ENCODE data around the gene MAN2B1. TPM values are rescaled to one million over a fixed set of nuclear protein-coding genes. Genes with fewer than 3 reads are reported as not detected.
"Not testable (repeated sequence)": the region's sequence is repeated elsewhere in the genome, so short reads cannot be mapped to it uniquely, and the experiment has no call there.

MAN2B1 gene
- polyA plus RNA-seq (ENCODE audit: insufficient read length in 3 of 3): 10 to 100 TPM; 31.3 to 41.3 (median 37.8) TPM
- long read RNA-seq, donor 1, partial matches to known transcripts: 0 of 5 reads
- long read RNA-seq, donor 1, other reads (novel, unspliced or antisense): 0 of 5 reads
- long read RNA-seq, donor 2, partial matches to known transcripts: 0 of 5 reads
- long read RNA-seq, donor 2, other reads (novel, unspliced or antisense): 0 of 5 reads
- long read RNA-seq, donor 3, partial matches to known transcripts: 5 of 13 reads
- long read RNA-seq, donor 3, other reads (novel, unspliced or antisense): 0 of 13 reads
- long read RNA-seq, donor 4: 0 reads
- long read RNA-seq, donor 5, partial matches to known transcripts: 0 of 2 reads
- long read RNA-seq, donor 5, other reads (novel, unspliced or antisense): 0 of 2 reads
- long read RNA-seq, donor 6, transcript MAN2B1-210 (3 exons, 554 nt): major isoform, 6 of 9 reads
- long read RNA-seq, donor 6, partial matches to known transcripts: 0 of 9 reads
- long read RNA-seq, donor 6, other reads (novel, unspliced or antisense): 0 of 9 reads
- long read RNA-seq, donor 7, partial matches to known transcripts: 0 of 5 reads
- long read RNA-seq, donor 7, other reads (novel, unspliced or antisense): 0 of 5 reads
- long read RNA-seq, donor 8, partial matches to known transcripts: 0 of 6 reads
- long read RNA-seq, donor 8, other reads (novel, unspliced or antisense): 0 of 6 reads
- long read RNA-seq, donor 9, transcript MAN2B1-203 (24 exons, 3,184 nt): major isoform, 5 of 9 reads
- long read RNA-seq, donor 9, partial matches to known transcripts: 0 of 9 reads
- long read RNA-seq, donor 9, other reads (novel, unspliced or antisense): 0 of 9 reads
- long read RNA-seq, donor 10, transcript MAN2B1-204 (2 exons, 582 nt): major isoform, 5 of 29 reads
- long read RNA-seq, donor 10, transcript MAN2B1-210 (3 exons, 554 nt): major isoform, 5 of 29 reads
- long read RNA-seq, donor 10, partial matches to known transcripts: 15 of 29 reads
- long read RNA-seq, donor 10, other reads (novel, unspliced or antisense): 0 of 29 reads
- long read RNA-seq, donor 11, partial matches to known transcripts: 0 of 6 reads
- long read RNA-seq, donor 11, other reads (novel, unspliced or antisense): 0 of 6 reads
- long read RNA-seq, donor 12, partial matches to known transcripts: 0 of 7 reads
- long read RNA-seq, donor 12, other reads (novel, unspliced or antisense): 0 of 7 reads
- long read RNA-seq, donor 13, transcript MAN2B1-210 (3 exons, 554 nt): major isoform, 5 of 6 reads
- long read RNA-seq, donor 13, partial matches to known transcripts: 0 of 6 reads
- long read RNA-seq, donor 13, other reads (novel, unspliced or antisense): 0 of 6 reads
- long read RNA-seq, donor 14: 0 reads
- long read RNA-seq, donor 15: 0 reads
- long read RNA-seq, donor 16, transcript MAN2B1-210 (3 exons, 554 nt): major isoform, 5 of 10 reads
- long read RNA-seq, donor 16, partial matches to known transcripts: 0 of 10 reads
- long read RNA-seq, donor 16, other reads (novel, unspliced or antisense): 0 of 10 reads

DNA sequence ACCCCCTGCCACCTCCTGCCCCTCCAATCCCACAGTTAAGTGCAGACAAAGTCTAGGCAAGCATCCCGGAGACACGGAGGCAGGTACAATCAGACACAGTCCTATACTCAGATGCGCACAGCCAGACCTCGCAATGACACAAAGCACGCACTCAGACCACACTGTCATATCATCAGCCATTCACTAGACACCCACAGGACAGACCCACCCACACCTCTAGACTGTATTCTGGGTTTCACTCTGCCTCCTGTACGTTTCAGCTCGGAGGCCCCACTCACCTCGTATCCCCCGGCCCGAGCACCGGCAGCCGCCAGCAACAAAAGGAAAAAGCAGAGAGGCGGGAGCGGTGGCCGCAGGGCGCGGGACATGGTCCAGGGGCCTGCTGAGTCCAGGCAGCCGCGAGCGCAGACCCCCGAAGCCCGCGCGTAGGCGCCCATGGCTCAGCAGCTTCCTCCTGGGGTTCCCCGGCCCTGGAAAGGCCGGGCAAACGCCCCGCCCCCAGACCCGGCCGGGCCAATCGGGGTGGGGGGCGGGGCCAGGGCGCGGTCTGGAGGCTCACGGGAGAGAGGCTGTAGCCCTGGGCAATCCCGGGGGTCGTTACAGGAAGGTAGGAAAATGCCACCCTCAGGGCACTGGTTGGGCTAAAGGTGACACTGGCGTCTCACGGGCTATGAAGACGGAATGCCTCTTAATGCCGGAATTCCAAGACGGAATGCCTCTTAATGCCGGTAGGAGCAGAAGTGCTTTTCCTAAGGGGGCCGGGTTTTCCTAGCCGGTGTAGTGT lies at the start of gene MAN2B1, which contains the start of gene WDR83:
Gene MAN2B1, minus strand, starts transcription at position 478 of the 784 bp plus-strand sequence. Its CDS starts 41 bp downstream, at position 437.
Gene WDR83, plus strand, starts transcription at position 543 of the 784 bp plus-strand sequence. CDS start 2,984 bp downstream, outside the sequence.
- peak; percentile 83 for DNase-seq

DNA sequence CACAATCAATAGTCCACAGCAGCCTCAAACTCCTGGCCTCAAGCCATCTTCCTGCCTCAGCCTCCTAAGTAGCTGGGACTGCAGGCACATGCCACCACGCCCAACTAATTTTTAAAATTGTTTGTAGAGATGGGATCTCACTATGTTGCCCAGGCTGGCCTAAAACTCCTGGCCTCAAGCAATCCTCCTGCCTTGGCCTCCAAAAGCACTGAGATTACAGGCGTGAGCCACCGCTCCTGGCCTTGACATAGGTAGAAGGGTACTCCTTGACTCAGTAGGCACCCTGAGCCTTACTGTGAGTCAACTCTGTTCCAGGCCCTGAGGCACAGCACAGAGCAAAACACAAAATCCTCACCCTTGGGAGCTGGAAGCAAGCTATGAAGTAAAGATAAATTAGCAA lies 49.4 kb upstream of the MAN2B1 start:
- no peak for DNase-seq

DNA sequence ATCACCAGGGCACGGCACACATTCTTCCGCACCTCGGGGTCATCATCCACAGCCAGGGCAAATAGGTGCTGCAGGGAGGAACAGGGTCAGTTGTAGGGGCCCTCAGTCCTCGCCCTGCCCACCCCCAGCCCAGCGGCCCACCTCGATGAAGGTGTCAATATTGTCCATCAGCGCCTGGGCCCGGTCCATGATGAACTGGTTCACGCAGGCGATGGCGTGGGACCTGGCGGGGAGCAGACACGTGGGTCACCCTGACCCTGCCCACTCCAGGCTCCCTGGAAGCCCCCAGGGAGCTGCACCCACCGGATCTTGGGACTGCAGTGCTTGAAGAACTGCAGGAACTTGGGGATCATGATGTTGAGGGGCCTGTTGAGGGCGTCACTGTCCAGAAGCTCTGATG lies 48.6 kb upstream of the MAN2B1 start:
- DNase-seq: no peak

DNA sequence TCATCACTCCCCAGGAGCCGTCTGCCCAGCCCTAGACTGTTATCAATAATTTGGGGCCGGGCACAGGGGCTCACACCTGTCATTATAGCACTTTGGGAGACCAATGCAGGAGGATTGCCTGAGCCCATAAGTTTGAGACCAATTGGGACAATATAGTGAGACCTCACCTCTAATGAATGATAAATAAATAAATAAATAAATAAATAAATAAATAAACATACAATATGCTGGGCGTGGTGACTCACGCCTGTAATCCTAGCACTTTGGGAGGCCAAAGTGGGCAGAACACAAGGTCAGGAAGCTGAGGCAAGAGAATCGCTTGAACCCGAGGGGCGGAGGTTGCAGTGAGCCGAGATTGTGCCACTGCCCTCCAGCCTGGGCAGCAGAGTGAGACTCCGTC lies 46.8 kb upstream of the MAN2B1 start:
- DNase-seq: not testable (repeated sequence)

DNA sequence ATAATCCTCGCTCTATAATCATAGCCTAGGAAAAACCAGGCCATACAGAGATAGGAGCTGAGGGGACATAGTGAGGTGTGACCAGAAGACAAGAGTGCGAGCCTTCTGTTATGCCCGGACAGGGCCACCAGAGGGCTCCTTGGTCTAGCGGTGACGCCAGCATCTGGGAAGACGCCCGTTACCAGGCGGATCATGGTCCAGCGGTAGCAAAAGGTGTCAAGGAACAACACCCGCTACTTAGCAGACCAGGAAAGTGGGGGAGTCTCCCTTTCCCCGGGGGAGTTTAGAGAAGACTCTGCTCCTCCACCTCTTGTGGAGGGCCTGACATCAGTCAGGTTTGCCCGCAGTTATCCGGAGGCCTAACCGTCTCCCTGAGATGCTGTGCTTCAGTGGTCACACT lies 45.5 kb upstream of the MAN2B1 start:
- not testable (repeated sequence) for DNase-seq

DNA sequence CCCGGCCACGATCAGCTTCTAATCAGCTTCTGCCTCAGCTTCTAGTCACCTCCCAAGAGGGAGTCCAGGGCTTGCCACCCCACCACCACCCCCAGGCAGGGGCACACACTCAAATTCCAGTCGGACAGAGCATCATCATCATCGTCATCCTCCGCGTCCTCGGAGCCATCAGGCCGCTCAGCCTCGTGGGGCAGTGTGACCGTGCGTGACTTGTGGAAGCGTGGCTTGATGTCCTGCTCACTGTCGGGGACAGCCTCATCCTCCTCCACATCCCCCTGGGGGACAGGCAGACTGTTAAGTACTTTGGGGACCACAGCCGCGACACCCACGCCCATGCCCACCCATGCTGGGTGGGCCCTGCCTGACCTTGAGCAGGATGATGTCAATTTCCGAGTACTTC lies 44.6 kb upstream of the MAN2B1 start:
- no peak for DNase-seq

DNA sequence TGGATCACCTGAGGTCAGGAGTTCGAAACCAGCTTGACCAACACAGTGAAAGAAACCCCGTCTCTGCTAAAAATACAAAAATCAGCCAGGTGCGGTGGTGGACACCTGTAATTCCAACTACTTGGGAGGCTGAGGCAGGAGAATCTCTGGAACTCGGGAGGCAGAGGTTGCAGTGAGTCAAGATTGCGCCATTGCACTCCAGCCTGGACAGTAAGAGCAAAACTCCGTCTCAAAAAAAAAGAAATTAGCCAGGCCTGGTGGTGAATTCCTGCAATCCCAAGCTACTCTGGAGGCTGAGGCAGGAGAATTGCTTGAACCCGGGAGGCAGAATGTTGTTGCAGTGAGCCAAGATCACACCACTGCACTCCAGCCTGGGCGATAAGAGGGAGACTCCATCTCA lies 42.1 kb upstream of the MAN2B1 start:
- DNase-seq: no peak

DNA sequence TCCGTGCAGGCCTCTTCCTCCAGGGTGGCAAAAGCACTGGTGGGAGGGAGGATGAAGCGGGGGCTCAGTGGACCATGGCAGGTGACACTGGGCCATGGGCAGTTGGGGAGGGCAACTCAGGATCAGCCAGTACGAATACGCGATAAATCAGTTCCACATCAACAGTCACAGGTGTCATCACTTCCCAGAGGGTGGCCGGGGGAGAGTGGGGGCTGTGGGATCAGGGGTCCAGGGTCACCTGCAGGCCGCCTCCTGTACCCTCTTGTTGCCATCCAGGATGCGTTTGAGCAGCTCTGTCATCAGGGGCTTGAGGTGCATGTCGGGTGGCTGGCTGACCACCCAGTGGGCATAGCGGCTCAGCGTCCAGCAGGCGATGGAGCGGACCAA lies 39.8 kb upstream of the MAN2B1 start:
- DNase-seq: no peak

DNA sequence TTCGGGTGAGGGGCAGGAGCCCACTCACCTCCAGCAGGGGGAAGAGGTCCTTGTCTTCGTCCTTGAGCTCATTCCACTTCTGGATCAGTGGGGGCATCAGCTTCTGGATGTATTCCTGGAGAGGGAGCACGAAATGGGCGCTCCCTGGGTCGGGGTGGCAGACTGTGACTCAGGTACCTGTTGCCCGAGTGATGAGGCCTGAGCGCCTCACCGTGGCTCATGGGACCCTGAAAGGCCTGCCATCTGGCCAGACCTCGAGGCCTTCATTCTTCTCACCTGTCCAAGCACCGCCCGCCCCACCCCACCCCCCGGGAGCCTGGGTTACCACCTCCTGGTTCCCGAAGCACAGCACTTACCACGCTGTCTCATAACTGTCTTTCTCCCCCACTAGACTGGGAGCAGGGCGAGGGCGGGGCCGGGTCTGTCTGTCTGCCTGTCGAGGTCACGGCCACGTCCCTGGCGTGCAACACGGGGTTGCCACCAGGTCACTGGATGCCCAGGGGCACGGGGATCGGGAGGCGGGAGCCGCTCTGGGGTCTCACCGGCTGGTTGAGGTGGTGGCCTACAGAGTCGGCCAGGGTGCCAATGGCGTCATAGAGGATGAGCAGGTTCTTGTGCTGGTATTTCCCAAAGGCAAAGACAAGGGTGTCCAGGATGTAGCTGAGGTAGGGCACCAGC lies 39.3 kb upstream of the MAN2B1 start:
- no peak for DNase-seq

DNA sequence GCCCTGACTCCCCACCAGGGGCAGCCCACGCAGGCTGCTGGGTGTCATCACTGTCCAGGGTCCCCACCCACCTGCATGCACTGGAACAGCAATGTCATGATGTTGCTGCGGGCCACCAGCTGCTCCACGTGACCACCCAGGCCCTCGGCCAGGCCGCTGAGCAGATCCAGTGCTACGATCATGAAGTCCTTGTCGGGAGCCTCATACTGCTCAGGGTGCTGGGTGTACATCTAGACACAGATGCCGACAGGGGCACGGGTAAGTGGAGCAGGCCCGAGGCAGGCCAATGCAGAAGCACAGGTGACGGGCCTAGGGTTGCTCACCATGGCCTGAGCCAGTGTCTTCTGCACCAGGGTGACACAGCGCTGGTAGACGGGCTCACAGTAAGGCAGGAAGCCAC lies 38.6 kb upstream of the MAN2B1 start:
- DNase-seq: no peak

DNA sequence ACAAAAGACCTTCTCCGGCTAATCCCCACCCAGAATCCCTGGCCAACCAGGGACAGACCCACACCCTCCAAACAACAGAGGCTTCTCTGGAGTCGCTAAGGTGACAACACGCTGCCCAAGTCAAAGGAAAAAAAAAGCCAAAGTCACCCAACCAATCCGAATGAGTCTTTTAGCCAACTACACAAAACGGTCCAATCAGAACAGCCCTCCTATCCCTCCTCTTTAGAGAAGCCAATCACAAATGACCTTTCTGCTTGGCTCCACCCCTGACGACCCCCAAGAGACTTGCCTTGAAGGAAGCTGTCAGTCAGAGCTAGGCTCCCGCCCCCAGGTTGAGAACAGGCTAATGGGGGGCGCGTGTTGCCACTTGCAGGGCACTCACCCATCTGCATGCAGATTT lies 36.5 kb upstream of the MAN2B1 start:
- no peak for DNase-seq

DNA sequence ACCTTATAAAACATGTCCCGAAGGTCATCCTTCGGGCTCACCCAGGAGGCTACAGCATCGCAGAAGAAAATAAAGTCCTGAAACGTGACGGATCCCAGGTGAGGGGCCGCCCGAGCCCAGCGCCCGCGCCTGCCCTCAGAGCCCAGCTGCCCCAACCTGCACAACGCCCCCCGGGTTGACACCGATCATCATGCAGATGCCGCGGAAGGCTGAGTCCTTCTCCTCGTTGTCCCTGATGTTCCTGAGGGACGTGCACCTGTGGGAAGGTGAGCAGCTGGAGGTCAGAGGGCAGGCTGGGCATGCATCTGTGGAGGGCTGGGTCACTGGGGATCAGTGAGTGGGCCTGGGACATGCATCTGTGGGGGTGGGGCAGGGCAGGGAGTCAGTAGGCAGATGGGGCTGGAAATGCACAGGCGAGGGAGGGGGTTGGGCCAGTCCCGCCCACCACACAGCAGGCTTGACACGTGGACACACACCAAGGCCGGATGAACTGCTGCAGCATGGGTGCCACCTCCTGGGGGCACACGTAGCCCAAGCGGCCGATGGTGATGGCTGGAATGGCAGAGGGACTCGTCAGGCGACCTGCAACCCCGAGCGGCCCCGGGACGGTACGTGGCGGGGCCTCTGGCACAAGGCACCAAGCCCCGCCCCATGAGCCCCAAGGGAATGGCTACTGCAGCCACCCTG lies 35.2 kb upstream of the MAN2B1 start:
- no peak for DNase-seq

DNA sequence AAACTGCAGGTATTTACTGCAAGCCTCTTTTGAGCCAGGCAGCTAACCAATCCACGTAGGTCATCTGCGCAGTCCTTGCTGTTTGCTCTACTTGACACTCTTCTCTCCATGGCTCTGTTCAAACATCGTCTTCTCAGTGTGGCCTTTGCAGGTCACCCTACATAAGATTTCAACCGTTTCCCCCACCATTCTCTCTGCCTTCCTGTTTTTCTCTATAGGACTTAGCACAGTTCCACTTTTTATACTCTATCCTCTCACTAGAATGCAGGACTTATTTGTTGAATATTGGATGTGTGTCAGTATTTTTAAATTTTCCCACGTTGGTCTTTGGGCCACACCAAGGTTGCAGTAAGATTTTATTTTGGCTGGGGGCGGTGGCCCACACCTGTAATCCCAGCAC lies 31.6 kb upstream of the MAN2B1 start:
- DNase-seq: no peak

DNA sequence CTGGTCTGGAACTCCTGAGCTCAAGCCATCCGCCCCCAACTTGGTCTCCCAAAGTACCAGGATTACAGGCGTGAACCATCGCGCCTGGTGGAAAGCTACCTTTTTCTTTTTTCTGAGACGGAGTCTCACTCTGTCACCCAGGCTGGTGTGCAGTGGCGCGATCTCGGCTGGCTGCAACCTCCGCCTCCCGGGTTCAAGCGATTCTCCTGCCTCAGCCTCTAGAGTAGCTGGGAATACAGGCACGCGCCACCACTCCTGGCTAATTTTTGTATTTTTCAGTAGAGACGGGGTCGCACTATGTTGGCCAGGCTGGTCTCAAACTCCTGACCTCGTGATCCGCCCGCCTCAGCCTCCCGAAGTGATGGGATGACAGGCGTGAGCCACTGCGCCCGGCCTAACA lies 30.9 kb upstream of the MAN2B1 start:
- DNase-seq: not testable (repeated sequence)

DNA sequence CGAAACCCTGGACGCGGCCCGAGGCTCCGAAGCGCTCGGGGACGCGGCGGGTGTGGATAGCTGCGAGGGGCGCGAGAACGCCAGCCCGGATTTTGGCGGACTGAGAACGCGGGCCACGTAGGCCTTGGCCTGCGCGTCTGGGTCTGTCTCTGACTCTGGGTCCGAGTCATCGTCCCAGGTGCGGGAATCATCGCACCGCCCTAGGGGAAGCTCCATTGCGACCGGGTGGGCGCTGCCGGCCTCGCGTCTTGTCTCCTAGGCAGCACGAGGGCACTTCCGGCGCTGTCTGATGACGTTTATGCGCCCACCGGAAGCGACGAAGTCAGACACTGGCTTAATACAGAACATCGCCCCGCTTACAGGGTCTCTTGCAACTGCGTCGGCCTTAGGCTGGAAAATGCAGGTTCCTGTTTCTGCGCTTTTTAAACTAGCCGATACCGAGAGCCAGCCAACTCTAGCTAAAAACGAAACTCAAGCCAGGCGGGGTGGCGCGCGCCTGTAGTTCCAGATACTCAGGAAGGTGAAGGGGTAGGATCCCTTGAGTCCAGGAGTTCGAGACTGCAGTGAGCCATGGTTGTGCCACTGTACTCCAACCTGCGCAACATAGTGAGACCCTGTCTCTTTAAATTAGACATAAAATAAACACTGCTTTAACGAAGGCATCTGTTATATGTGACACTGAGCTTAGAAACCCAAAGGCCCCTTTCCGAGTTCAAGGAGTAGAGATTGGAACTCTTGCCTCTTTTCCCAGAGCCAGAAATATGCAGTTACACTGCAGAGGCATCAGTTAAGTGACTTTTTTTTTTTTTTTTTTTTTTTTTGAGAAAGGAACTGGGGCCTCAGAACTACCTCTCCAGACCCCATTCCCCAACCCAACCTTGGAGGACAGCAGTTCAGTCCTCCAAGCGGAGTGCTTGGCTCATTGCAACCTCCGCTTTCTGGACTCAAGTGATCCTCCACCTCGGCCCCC lies 30.1 kb upstream of the MAN2B1 start, which contains the start of gene FBXW9:
Gene FBXW9, minus strand, starts transcription at position 266 of the 970 bp plus-strand sequence. Its CDS starts 50 bp downstream, at position 216.
- DNase-seq: peak; percentile 96

DNA sequence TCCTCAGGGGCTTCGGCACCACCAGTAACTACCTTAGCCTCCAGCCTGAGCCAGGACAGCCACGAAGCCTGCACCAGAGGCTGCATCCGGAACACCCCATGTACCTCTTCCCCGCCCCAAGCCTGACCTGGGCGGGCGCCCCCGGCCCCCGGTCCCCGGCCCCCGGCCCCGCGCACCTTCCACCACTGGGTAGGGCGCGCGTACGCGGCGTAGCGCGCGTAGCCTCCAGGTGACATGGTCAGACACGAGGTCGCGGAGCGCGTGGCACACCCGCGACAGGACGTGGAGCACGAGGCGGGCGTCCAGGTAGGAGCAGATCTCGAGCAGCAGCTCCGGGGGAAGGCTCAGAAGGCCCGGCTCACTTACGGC lies 29.4 kb upstream of the MAN2B1 start:
- DNase-seq: no peak

DNA sequence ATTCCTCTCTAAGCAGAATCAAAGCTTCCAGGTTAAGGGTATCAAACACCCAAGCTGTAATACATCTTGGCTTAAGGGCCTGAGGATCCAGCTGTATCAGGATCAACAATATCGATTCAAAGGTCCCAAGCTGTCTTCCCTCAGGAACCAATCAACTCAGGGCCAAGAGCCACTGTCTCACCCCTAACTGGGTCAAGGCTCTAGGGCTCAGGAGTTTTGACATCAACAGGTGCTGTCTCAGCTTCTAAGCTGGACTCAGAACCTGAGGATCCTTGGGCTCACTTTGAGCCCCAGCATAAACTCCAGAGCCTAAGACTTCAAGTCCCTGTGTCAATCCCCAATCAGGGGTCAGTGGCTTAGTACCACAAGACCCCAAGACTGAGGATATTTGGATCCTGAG lies 29.0 kb upstream of the MAN2B1 start:
- no peak for DNase-seq

DNA sequence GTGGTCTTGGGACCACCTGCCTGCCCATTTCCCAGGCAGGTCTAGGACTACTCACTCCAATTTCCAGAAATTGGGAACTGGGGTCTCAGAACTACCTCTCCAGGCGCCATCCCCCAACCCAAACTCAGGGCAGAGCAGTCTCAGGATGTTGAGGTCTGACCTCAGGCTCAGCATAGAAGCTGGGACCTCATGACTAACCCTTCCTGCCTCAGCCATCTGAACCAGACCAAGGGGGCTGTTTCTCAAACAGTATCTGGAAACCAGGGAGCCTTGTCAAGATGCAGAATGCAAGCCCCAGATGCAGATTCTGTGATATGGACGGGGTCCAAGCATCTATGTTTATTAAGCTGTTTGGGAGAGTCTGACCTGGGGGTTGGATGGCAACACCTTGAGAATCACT lies 28.6 kb upstream of the MAN2B1 start:
- DNase-seq: no peak
